HEK293 (cell line): Measurements from ENCODE around the gene EFCAB6.
A peak's percentile ranks its signal among the peaks of the same experiment; 100 is the strongest.

Source experiments
- CTCF ChIA-PET: fragments of 350-600 bp; formaldehyde crosslinking; extraction: SDS; loops from one replicate; lab custom pipeline; 2021; ENCODE audit warnings: antibody characterized with exemption; lab: Yijun Ruan, JAX
- POLR2A ChIA-PET: fragments of 300-600 bp; formaldehyde crosslinking; extraction: SDS; loops from one replicate; lab custom pipeline; 2020; ENCODE audit warnings: antibody characterized with exemption, inconsistent platforms; lab: Yijun Ruan, JAX
- H3K27ac ChIP-seq: fragments of 200-500 bp; sonication (Bioruptor generic); 2 replicates; pipeline ENCODE4 v1.5.1; 2014; ENCODE audit warnings: low read depth, low read length, control low read depth, inconsistent platforms; ENCODE audit errors: extremely low read depth
- H3K36me3 ChIP-seq, 2 experiments: fragments of 200-500 bp in 1 of 2; sonication (Bioruptor generic) in 1 of 2; 1 replicate in 1 of 2; 2 replicates in 1 of 2; pipeline ENCODE4 v1.5.1; 2014 to 2017; ENCODE audit warnings: inconsistent platforms in 2 of 2, low read length in 2 of 2; ENCODE audit not compliant: control insufficient read depth in 2 of 2, insufficient read depth in 1 of 2
- H3K4me1 ChIP-seq: fragments of 200-500 bp; sonication (Bioruptor generic); 2 replicates; pipeline ENCODE4 v1.5.1; 2014; ENCODE audit warnings: mild to moderate bottlenecking, low read length, inconsistent platforms; ENCODE audit not compliant: control insufficient read depth, insufficient read depth
- H3K4me3 ChIP-seq: 2 replicates; pipeline ENCODE4 v1.5.1; 2011; ENCODE audit warnings: low read depth, mild to moderate bottlenecking, control low read depth, low read length, moderate library complexity
- H3K9me3 ChIP-seq: fragments of 200-500 bp; sonication (Bioruptor generic); 2 replicates; pipeline ENCODE4 v1.5.1; 2014; ENCODE audit warnings: low read depth, low read length, inconsistent platforms; ENCODE audit not compliant: control insufficient read depth, insufficient read depth
- EGR2 ChIP-seq: fragments of 450-650 bp; formaldehyde crosslinking; IDR thresholded peaks from 2 replicates; pipeline ENCODE4 v1.5.1; 2016; ENCODE audit warnings: low read depth, missing biosample characterization, missing genetic modification characterization
- GLIS1 ChIP-seq: fragments of 450-650 bp; formaldehyde crosslinking; IDR thresholded peaks from 2 replicates; pipeline ENCODE4 v1.5.1; 2016; ENCODE audit warnings: missing biosample characterization, missing genetic modification characterization
- KLF9 ChIP-seq: fragments of 450-650 bp; formaldehyde crosslinking; IDR thresholded peaks from 2 replicates; pipeline ENCODE4 v1.5.1; 2016; ENCODE audit warnings: missing biosample characterization, missing genetic modification characterization, low read depth
- MZF1 ChIP-seq: fragments of 450-650 bp; formaldehyde crosslinking; IDR thresholded peaks from 2 replicates; pipeline ENCODE4 v1.5.1; 2017; ENCODE audit warnings: missing biosample characterization, missing genetic modification characterization, borderline replicate concordance
- SP2 ChIP-seq: fragments of 450-650 bp; formaldehyde crosslinking; IDR thresholded peaks from 2 replicates; pipeline ENCODE4 v1.5.1; 2016; ENCODE audit warnings: missing biosample characterization, missing genetic modification characterization
- TRIM28 ChIP-seq: IDR thresholded peaks from 2 replicates; pipeline ENCODE4 v1.6.1; 2011; ENCODE audit warnings: low read length, control low read depth, borderline replicate concordance
- ZBTB8A ChIP-seq: fragments of 450-650 bp; formaldehyde crosslinking; IDR thresholded peaks from 2 replicates; pipeline ENCODE4 v1.5.1; 2016; ENCODE audit warnings: missing biosample characterization, missing genetic modification characterization
- ZFHX2 ChIP-seq: fragments of 450-650 bp; formaldehyde crosslinking; conservative IDR thresholded peaks from 2 replicates; pipeline ENCODE4 v1.5.1; 2016; ENCODE audit warnings: missing biosample characterization, missing genetic modification characterization
- ZFP41 ChIP-seq: fragments of 450-650 bp; formaldehyde crosslinking; IDR thresholded peaks from 2 replicates; pipeline ENCODE4 v1.5.1; 2016; ENCODE audit warnings: missing biosample characterization, missing genetic modification characterization, borderline replicate concordance
- ZIC2 ChIP-seq: fragments of 450-650 bp; formaldehyde crosslinking; IDR thresholded peaks from 2 replicates; pipeline ENCODE4 v1.5.1; 2016; ENCODE audit warnings: missing biosample characterization, missing genetic modification characterization
- ZNF10 ChIP-seq: fragments of 450-650 bp; formaldehyde crosslinking; IDR thresholded peaks from 2 replicates; pipeline ENCODE4 v1.5.1; 2017; ENCODE audit warnings: missing biosample characterization, missing genetic modification characterization
- ZNF138 ChIP-seq: fragments of 450-650 bp; formaldehyde crosslinking; IDR thresholded peaks from 2 replicates; pipeline ENCODE4 v1.5.1; 2016; ENCODE audit warnings: missing biosample characterization, missing genetic modification characterization, borderline replicate concordance
- ZNF19 ChIP-seq: fragments of 450-650 bp; formaldehyde crosslinking; IDR thresholded peaks from 2 replicates; pipeline ENCODE4; 2016; ENCODE audit warnings: missing biosample characterization, missing genetic modification characterization, low read depth
- ZNF221 ChIP-seq: fragments of 450-650 bp; formaldehyde crosslinking; IDR thresholded peaks from 2 replicates; pipeline ENCODE4 v1.5.1; 2017; ENCODE audit warnings: missing biosample characterization, missing genetic modification characterization, borderline replicate concordance
- ZNF37A ChIP-seq: fragments of 450-650 bp; IDR thresholded peaks from 2 replicates; pipeline ENCODE4 v1.5.1; 2018; ENCODE audit warnings: missing biosample characterization, missing genetic modification characterization
- ZNF394 ChIP-seq: fragments of 450-650 bp; formaldehyde crosslinking; IDR thresholded peaks from 2 replicates; pipeline ENCODE4 v1.5.1; 2016; ENCODE audit warnings: missing biosample characterization, missing genetic modification characterization, mild to moderate bottlenecking, moderate library complexity, borderline replicate concordance
- ZNF560 ChIP-seq: fragments of 450-650 bp; formaldehyde crosslinking; IDR thresholded peaks from 2 replicates; pipeline ENCODE4 v1.5.1; 2017; ENCODE audit warnings: missing biosample characterization, missing genetic modification characterization, borderline replicate concordance
- ZNF561 ChIP-seq: fragments of 450-650 bp; IDR thresholded peaks from 2 replicates; pipeline ENCODE4 v1.5.1; 2018; ENCODE audit warnings: missing biosample characterization, missing genetic modification characterization, borderline replicate concordance
- ZNF610 ChIP-seq: fragments of 450-650 bp; formaldehyde crosslinking; IDR thresholded peaks from 2 replicates; pipeline ENCODE4 v1.5.1; 2016; ENCODE audit warnings: missing biosample characterization, missing genetic modification characterization, borderline replicate concordance
- ZNF660 ChIP-seq: fragments of 450-650 bp; IDR thresholded peaks from 2 replicates; pipeline ENCODE4 v1.5.1; 2018; ENCODE audit warnings: missing biosample characterization, mild to moderate bottlenecking, missing genetic modification characterization
- ZNF670 ChIP-seq: fragments of 450-650 bp; formaldehyde crosslinking; IDR thresholded peaks from 2 replicates; pipeline ENCODE4 v1.5.1; 2016; ENCODE audit warnings: missing biosample characterization, missing genetic modification characterization, low read depth
- ZNF747 ChIP-seq: fragments of 450-650 bp; formaldehyde crosslinking; IDR thresholded peaks from 2 replicates; pipeline ENCODE4 v1.5.1; 2016; ENCODE audit warnings: missing biosample characterization, missing genetic modification characterization
- ZSCAN23 ChIP-seq: fragments of 450-650 bp; formaldehyde crosslinking; IDR thresholded peaks from 2 replicates; pipeline ENCODE4 v1.5.1; 2016; ENCODE audit warnings: missing biosample characterization, missing genetic modification characterization
- TF ChIP-seq, protein P1 (sequence below): fragments of 450-650 bp; formaldehyde crosslinking; IDR thresholded peaks from 2 replicates; pipeline ENCODE4 v1.5.1; 2016; ENCODE audit warnings: missing biosample characterization, missing genetic modification characterization, low read depth
- TF ChIP-seq, protein P2 (sequence below): fragments of 450-650 bp; formaldehyde crosslinking; IDR thresholded peaks from 2 replicates; pipeline ENCODE4 v1.5.1; 2016; ENCODE audit warnings: missing biosample characterization, missing genetic modification characterization
- TF ChIP-seq, protein P3 (sequence below): fragments of 450-650 bp; formaldehyde crosslinking; conservative IDR thresholded peaks from 2 replicates; pipeline ENCODE4 v1.5.1; 2016; ENCODE audit warnings: low read depth, missing biosample characterization, missing genetic modification characterization

The EFCAB6 gene

DNA sequence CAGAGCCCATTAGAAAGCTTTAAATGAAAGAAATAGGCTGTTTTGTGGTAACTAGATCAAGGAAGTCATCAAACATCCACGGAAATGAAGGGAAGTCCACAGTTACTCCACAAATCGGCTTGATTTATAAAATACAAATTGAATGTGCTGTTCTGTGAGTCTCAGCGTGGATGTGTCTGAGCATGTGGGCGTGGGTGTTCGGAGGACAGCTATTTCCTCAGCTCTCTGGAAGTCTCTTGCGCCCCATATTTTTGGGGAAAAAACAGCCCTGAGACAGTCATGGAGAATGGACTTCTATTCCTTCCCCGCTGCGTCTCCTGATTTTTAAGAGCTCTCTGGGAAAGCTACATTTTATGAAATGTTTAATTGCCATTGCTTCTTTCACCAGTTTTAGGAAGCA is 144.4 kb downstream of the EFCAB6 start:
- CTCF ChIA-PET: no interaction called here
- Histone ChIP-seq H3K4me3 (no peak overlapping the region), H3K27ac (no peak overlapping the region), H3K4me1 (no peaks in the 10 kb centered on the region), H3K9me3 (no peaks in the 10 kb centered on the region), H3K36me3 (no peaks in the 10 kb centered on the region)
- TF ChIP-seq SP2 (no peak), ZNF561 (tag by site-specific recombination) (no peak), ZNF37A (tag by site-specific recombination) (no peak), EGR2 (tag by site-specific recombination) (no peak), TRIM28 (no peak), ZNF394 (no peak), GLIS1 (tag by site-specific recombination) (no peak), ZNF138 (tag by site-specific recombination) (no peak), KLF9 (tag by site-specific recombination) (no peak), ZNF747 (tag by site-specific recombination) (no peak), ZNF670 (tag by site-specific recombination) (no peak), MZF1 (tag by site-specific recombination) (no peak), ZNF560 (tag by site-specific recombination) (no peak)
- POLR2A ChIA-PET: no interaction called here

DNA sequence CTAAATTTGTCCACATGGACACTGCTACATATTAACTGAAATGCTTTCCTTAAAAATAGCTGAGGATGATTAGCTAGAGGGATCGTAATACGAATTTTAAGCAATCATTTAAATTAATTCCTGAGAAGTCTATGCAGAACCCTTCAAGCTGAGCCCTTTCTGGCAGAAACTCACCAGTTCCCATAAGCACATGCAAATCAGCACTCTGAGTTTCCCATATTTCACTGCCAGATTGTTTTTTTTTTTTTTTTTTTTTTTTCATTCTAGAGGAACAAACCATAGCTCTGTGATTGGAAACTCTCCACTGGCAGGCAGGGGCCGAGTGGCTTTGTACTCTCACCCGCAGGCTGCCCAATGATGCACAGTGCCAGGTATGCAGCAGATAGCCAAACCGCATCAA is 145.6 kb downstream of the EFCAB6 start:
- H3K36me3 ChIP-seq: no peaks in the 10 kb centered on the region
- CTCF ChIA-PET: no interaction called here
- no peak overlapping the region for H3K27ac ChIP-seq
- no peak overlapping the region for H3K4me3 ChIP-seq
- H3K9me3 ChIP-seq: no peaks in the 10 kb centered on the region
- POLR2A ChIA-PET: interaction anchor here (0.6 to 0.7 kb wide), 2 partner anchors 20 to 129 kb away, joined by 7 to 8 read pairs; no protein-coding TSS in a partner anchor
- TF ChIP-seq ZSCAN23 (tag by site-specific recombination) (no peak), ZNF19 (tag by site-specific recombination) (no peak), ZNF610 (tag by site-specific recombination) (no peak)
- TF ChIP-seq, all 188 proteins: peak for 0
- H3K4me1 ChIP-seq: no peaks in the 10 kb centered on the region

DNA sequence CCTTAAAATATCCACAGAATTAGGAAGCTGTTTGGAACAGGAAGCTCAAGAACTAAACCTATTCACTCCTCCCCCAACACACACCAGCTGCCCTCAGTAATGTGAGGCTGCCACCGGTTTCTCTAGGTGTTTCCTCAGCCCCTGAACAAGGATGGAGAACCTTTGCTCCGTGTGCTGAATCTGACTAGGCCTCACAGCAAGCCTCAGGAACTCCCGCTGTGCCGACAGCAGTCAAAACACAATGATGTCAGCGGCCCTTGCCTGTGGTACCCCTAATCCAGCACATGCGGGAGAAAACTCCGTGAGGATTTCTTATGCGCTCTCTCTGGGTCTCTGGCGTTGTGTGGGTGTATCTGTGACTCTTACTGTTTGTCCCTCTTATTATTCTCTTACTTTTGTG is 153.3 kb downstream of the EFCAB6 start:
- Histone ChIP-seq H3K27ac (no peak overlapping the region), H3K4me1 (no peaks in the 10 kb centered on the region), H3K36me3 (no peaks in the 10 kb centered on the region), H3K9me3 (no peaks in the 10 kb centered on the region), H3K4me3 (no peak overlapping the region)
- CTCF ChIA-PET: interaction anchor here (0.6 kb wide), 1 partner anchor 241 kb away, joined by 3 read pairs; no protein-coding TSS in a partner anchor
- POLR2A ChIA-PET: no interaction called here
- TF ChIP-seq KLF9 (tag by site-specific recombination): no peak
- no peak for TF ChIP-seq ZNF10 (tag by site-specific recombination)
- TF ChIP-seq, protein P1, sequence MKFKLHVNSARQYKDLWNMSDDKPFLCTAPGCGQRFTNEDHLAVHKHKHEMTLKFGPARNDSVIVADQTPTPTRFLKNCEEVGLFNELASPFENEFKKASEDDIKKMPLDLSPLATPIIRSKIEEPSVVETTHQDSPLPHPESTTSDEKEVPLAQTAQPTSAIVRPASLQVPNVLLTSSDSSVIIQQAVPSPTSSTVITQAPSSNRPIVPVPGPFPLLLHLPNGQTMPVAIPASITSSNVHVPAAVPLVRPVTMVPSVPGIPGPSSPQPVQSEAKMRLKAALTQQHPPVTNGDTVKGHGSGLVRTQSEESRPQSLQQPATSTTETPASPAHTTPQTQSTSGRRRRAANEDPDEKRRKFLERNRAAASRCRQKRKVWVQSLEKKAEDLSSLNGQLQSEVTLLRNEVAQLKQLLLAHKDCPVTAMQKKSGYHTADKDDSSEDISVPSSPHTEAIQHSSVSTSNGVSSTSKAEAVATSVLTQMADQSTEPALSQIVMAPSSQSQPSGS (tag by site-specific recombination): peak; percentile 49; the same call in 1 of the 2 replicates
- TF ChIP-seq ZBTB8A (tag by site-specific recombination): no peak
- peak; percentile 87 for TF ChIP-seq ZIC2 (tag by site-specific recombination)
- TF ChIP-seq, protein P2, sequence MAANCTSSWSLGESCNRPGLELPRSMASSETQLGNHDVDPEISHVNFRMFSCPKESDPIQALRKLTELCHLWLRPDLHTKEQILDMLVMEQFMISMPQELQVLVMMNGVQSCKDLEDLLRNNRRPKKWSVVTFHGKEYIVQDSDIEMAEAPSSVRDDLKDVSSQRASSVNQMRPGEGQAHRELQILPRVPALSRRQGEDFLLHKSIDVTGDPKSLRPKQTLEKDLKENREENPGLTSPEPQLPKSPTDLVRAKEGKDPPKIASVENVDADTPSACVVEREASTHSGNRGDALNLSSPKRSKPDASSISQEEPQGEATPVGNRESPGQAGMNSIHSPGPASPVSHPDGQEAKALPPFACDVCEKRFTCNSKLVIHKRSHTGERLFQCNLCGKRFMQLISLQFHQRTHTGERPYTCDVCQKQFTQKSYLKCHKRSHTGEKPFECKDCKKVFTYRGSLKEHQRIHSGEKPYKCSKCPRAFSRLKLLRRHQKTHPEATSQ (tag by site-specific recombination): no peak
- TF ChIP-seq, protein P3, sequence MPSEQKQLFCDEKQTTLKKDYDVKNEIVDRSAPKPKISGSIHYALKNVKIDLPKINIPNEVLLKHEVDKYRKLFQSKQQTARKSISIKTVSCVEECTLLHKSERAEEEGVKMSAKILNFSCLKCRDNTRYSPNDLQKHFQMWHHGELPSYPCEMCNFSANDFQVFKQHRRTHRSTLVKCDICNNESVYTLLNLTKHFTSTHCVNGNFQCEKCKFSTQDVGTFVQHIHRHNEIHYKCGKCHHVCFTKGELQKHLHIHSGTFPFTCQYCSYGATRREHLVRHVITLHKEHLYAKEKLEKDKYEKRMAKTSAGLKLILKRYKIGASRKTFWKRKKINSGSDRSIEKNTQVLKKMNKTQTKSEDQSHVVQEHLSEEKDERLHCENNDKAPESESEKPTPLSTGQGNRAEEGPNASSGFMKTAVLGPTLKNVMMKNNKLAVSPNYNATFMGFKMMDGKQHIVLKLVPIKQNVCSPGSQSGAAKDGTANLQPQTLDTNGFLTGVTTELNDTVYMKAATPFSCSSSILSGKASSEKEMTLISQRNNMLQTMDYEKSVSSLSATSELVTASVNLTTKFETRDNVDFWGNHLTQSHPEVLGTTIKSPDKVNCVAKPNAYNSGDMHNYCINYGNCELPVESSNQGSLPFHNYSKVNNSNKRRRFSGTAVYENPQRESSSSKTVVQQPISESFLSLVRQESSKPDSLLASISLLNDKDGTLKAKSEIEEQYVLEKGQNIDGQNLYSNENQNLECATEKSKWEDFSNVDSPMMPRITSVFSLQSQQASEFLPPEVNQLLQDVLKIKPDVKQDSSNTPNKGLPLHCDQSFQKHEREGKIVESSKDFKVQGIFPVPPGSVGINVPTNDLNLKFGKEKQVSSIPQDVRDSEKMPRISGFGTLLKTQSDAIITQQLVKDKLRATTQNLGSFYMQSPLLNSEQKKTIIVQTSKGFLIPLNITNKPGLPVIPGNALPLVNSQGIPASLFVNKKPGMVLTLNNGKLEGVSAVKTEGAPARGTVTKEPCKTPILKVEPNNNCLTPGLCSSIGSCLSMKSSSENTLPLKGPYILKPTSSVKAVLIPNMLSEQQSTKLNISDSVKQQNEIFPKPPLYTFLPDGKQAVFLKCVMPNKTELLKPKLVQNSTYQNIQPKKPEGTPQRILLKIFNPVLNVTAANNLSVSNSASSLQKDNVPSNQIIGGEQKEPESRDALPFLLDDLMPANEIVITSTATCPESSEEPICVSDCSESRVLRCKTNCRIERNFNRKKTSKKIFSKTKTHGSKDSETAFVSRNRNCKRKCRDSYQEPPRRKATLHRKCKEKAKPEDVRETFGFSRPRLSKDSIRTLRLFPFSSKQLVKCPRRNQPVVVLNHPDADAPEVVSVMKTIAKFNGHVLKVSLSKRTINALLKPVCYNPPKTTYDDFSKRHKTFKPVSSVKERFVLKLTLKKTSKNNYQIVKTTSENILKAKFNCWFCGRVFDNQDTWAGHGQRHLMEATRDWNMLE: peak; percentile 58
- peak; percentile 67; the same call in 1 of the 2 replicates for TF ChIP-seq ZNF660 (tag by site-specific recombination)
- 0 out of 2 replicates have a peak, but pooled peaks have one; percentile 15 for TF ChIP-seq ZFHX2 (tag by site-specific recombination)
- peak; percentile 47 for TF ChIP-seq GLIS1 (tag by site-specific recombination)
- no peak for TF ChIP-seq ZNF221
- no peak for TF ChIP-seq ZFP41 (tag by site-specific recombination)
